SK-N-SH (cell line): ENCODE results near the gene NPAT. TPM values are rescaled to one million over a fixed set of nuclear protein-coding genes. Genes with fewer than 3 reads are reported as not detected.

Source experiments
- CTCF ChIA-PET: fragments of 300-600, 350-600 bp; formaldehyde crosslinking; extraction: SDS; loops from one replicate; lab custom pipeline; 2021; lab: Yijun Ruan, JAX
- POLR2A ChIA-PET: fragments of 350-600 bp; sonication (Branson Sonifier 250); formaldehyde crosslinking; extraction: SDS; loops from one replicate; lab custom pipeline; 2020; ENCODE audit warnings: antibody characterized with exemption, inconsistent platforms; lab: Yijun Ruan, JAX
- DNase-seq: peaks from one replicate; pipeline ENCODE4 v3.0.0; 2012
- H2AFZ ChIP-seq: fragments of 200-600 bp; sonication (generic); 2 replicates; pipeline ENCODE4 v1.8.1; 2016; ENCODE audit warnings: antibody characterized with exemption, mild to moderate bottlenecking, low read depth
- H3F3A ChIP-seq: fragments of 200-600 bp; sonication (generic); replicated peaks from 2 replicates; pipeline ENCODE3; 2016; ENCODE audit warnings: antibody characterized with exemption, mild to moderate bottlenecking; ENCODE audit not compliant: insufficient read depth
- H3K27ac ChIP-seq, 2 experiments: fragments of 200-500 bp in 1 of 2; fragments of 200-600 bp in 1 of 2; sonication (Bioruptor generic) in 1 of 2; sonication (generic), shearing (Covaris generic) in 1 of 2; 2 replicates each; pipeline versions ENCODE4 v1.5.1 to v1.6.1; 2014 to 2016; ENCODE audit warnings: low read depth in 2 of 2, inconsistent platforms in 1 of 2, low read length in 1 of 2, mild to moderate bottlenecking in 1 of 2, mixed read lengths in 1 of 2
- H3K27me3 ChIP-seq: fragments of 200-600 bp; sonication (generic), shearing (Covaris generic); 2 replicates; pipeline ENCODE4 v1.6.1; 2016; ENCODE audit warnings: mixed run types; ENCODE audit not compliant: insufficient read depth
- H3K36me3 ChIP-seq, 2 experiments: fragments of 200-500 bp in 1 of 2; fragments of 200-600 bp in 1 of 2; sonication (Bioruptor generic) in 1 of 2; sonication (generic) in 1 of 2; replicated peaks in 1 of 2; 2 replicates each; pipeline versions ENCODE3 to v1.5.1; 2014 to 2016; ENCODE audit warnings: low read length in 1 of 2, mild to moderate bottlenecking in 1 of 2; ENCODE audit not compliant: insufficient read depth in 2 of 2, control insufficient read depth in 1 of 2
- H3K4me1 ChIP-seq, 2 experiments: fragments of 200-500 bp in 1 of 2; fragments of 200-600 bp in 1 of 2; sonication (Bioruptor generic) in 1 of 2; sonication (generic), shearing (Covaris generic) in 1 of 2; 2 replicates each; pipeline versions ENCODE4 v1.5.1 to v1.6.1; 2014 to 2016; ENCODE audit warnings: low read depth in 1 of 2, low read length in 1 of 2, mixed run types in 1 of 2; ENCODE audit not compliant: insufficient read depth in 2 of 2, control insufficient read depth in 1 of 2
- H3K4me2 ChIP-seq: fragments of 200-600 bp; sonication (generic), shearing (Covaris generic); 2 replicates; pipeline ENCODE4 v1.6.1; 2017; ENCODE audit warnings: mixed run types
- H3K4me3 ChIP-seq, 2 experiments: fragments of 200-500 bp in 1 of 2; fragments of 200-600 bp in 1 of 2; sonication (Bioruptor generic) in 1 of 2; sonication (generic), shearing (Covaris generic) in 1 of 2; 2 replicates each; pipeline versions ENCODE4 v1.5.1 to v1.8.1; 2014 to 2016; ENCODE audit warnings: low read depth in 2 of 2, inconsistent platforms in 1 of 2, low read length in 1 of 2, mild to moderate bottlenecking in 1 of 2, mixed read lengths in 1 of 2, moderate library complexity in 1 of 2
- H3K79me2 ChIP-seq: fragments of 200-600 bp; sonication (generic); 2 replicates; pipeline ENCODE4 v1.8.1; 2017; ENCODE audit warnings: mild to moderate bottlenecking; ENCODE audit not compliant: insufficient read depth
- H3K9ac ChIP-seq: fragments of 200-600 bp; sonication (generic); 2 replicates; pipeline ENCODE4 v1.6.1; 2017; ENCODE audit warnings: mixed run types
- H3K9me2 ChIP-seq: fragments of 200-600 bp; sonication (generic); 2 replicates; pipeline ENCODE4 v1.6.1; 2017; ENCODE audit warnings: mixed run types
- H3K9me3 ChIP-seq: fragments of 200-600 bp; sonication (generic); 2 replicates; pipeline ENCODE4 v1.6.1; 2017; ENCODE audit warnings: mixed run types, mild to moderate bottlenecking, moderate library complexity
- H4K20me1 ChIP-seq: fragments of 200-600 bp; sonication (generic); 2 replicates; pipeline ENCODE4 v1.6.1; 2017; ENCODE audit warnings: mild to moderate bottlenecking, mixed run types; ENCODE audit not compliant: insufficient read depth
- CTCF ChIP-seq: fragments of 200-600 bp; sonication (generic); IDR thresholded peaks from 2 replicates; pipeline ENCODE4 v1.6.1; 2017; ENCODE audit warnings: antibody characterized with exemption, mild to moderate bottlenecking, moderate library complexity
- ELF1 ChIP-seq: IDR thresholded peaks from 2 replicates; pipeline ENCODE4 v1.4.0; 2012
- EP300 ChIP-seq, 2 experiments: IDR thresholded peaks; 2 replicates each; pipeline versions ENCODE4 v1.4.0 to v1.6.1; 2012; ENCODE audit warnings: borderline replicate concordance in 1 of 2, low read depth in 1 of 2, low read length in 1 of 2
- EZH2phosphoT487 ChIP-seq: fragments of 200-600 bp; sonication (generic); IDR thresholded peaks from 2 replicates; pipeline ENCODE4 v1.6.1; 2017; ENCODE audit warnings: low read depth, mixed run types, mild to moderate bottlenecking, antibody characterized with exemption, moderate library complexity, borderline replicate concordance
- FOSL2 ChIP-seq: IDR thresholded peaks from 2 replicates; pipeline ENCODE4 v1.4.0; 2012; ENCODE audit warnings: low read depth, mild to moderate bottlenecking, moderate library complexity, borderline replicate concordance
- FOXM1 ChIP-seq: IDR thresholded peaks from 2 replicates; pipeline ENCODE4 v1.4.0; 2012; ENCODE audit warnings: low read depth, mild to moderate bottlenecking
- GABPA ChIP-seq: IDR thresholded peaks from 2 replicates; pipeline ENCODE4 v1.4.0; 2012; ENCODE audit warnings: low read depth, mild to moderate bottlenecking
- GATA2 ChIP-seq: sonication (generic); formaldehyde crosslinking; IDR thresholded peaks from 2 replicates; pipeline ENCODE4 v1.5.0; 2020; ENCODE audit warnings: mild to moderate bottlenecking, missing genetic modification reagents
- JUND ChIP-seq: IDR thresholded peaks from 2 replicates; pipeline ENCODE4 v1.4.0; 2012
- NFIC ChIP-seq: IDR thresholded peaks from 2 replicates; pipeline ENCODE4 v1.4.0; 2012; ENCODE audit warnings: borderline replicate concordance
- NRF1 ChIP-seq: IDR thresholded peaks from 2 replicates; pipeline ENCODE4 v1.6.1; 2012; ENCODE audit warnings: low read depth, mild to moderate bottlenecking, low read length
- POLR2AphosphoS5 ChIP-seq: IDR thresholded peaks from 2 replicates; pipeline ENCODE4 v1.6.1; 2012; ENCODE audit warnings: low read depth, low read length
- RCOR1 ChIP-seq: fragments of 150-350 bp; IDR thresholded peaks from 2 replicates; pipeline ENCODE4 v1.6.1; 2017; ENCODE audit warnings: antibody characterized with exemption, low read length
- RFX5 ChIP-seq: IDR thresholded peaks from 2 replicates; pipeline ENCODE4 v1.6.1; 2012; ENCODE audit warnings: mild to moderate bottlenecking, improper control_type of control experiment, low read length
- SMC3 ChIP-seq: IDR thresholded peaks from 2 replicates; pipeline ENCODE4 v1.6.1; 2012; ENCODE audit warnings: low read depth, low read length, improper control_type of control experiment
- TCF12 ChIP-seq: IDR thresholded peaks from 2 replicates; pipeline ENCODE4 v1.4.0; 2012
- YY1 ChIP-seq: IDR thresholded peaks from 2 replicates; pipeline ENCODE4 v1.4.0; 2012; ENCODE audit warnings: low read depth, mild to moderate bottlenecking
- WGBS: methylation state at CpG from one replicate; pipeline ENCODE4 v1.1.6; 2017; ENCODE audit warnings: low lambda C conversion rate; 5-methylcytosine and 5-hydroxymethylcytosine counted together
- polyA plus RNA-seq, 3 experiments: library from polyadenylated mRNA; depleted of rRNA; stranded (reverse); fragments of >200 nt; gene quantifications; 2 replicates each; pipeline ENCODE4 v1.2.3, GENCODE V29; 2012
- TF ChIP-seq, protein P1 (sequence below): IDR thresholded peaks from 2 replicates; pipeline ENCODE4 v1.4.0; 2012; ENCODE audit warnings: low read depth
- TF ChIP-seq, protein P2 (sequence below): IDR thresholded peaks from 2 replicates; pipeline ENCODE4 v1.4.0; 2012; ENCODE audit warnings: low read depth, borderline replicate concordance
- TF ChIP-seq, protein P3 (sequence below): fragments of 150-350 bp; IDR thresholded peaks from 2 replicates; pipeline ENCODE4 v1.6.1; 2016; ENCODE audit warnings: mild to moderate bottlenecking, low read depth, low read length

The NPAT gene
- polyA plus RNA-seq, 1 of the 3 experiments (the other 2 are of a cell fraction) = 2.1 TPM

- peaks cover 16% of the 10 kb centered on the region; the same call in 1 of the 2 replicates for H3K9me3 ChIP-seq
- no peaks in the 10 kb centered on the region for H4K20me1 ChIP-seq
- no peak overlapping the region for H3K27ac ChIP-seq
- no peak for DNase-seq
- H3K4me1 ChIP-seq = no peaks in the 10 kb centered on the region
- H3K27me3 ChIP-seq = no peaks in the 10 kb centered on the region
- H3K9ac ChIP-seq = no peak overlapping the region
- CTCF ChIA-PET = interaction anchor here (0.6 kb wide), 1 partner anchor 147 kb away, joined by 3 read pairs; no protein-coding TSS in a partner anchor
- no peaks in the 10 kb centered on the region for H3K9me2 ChIP-seq
- H3K4me2 ChIP-seq = no peak overlapping the region
- no peak overlapping the region for H2AFZ ChIP-seq
- 96% methylated on average over 9 of the region's 9 CpGs for WGBS
- TF ChIP-seq SMC3 = no peak
- TF ChIP-seq ELF1 = no peak
- TF ChIP-seq TCF12 = no peak
- no peak for TF ChIP-seq GABPA
- TF ChIP-seq, protein P1, sequence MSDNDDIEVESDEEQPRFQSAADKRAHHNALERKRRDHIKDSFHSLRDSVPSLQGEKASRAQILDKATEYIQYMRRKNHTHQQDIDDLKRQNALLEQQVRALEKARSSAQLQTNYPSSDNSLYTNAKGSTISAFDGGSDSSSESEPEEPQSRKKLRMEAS = no peak
- TF ChIP-seq, protein P2, sequence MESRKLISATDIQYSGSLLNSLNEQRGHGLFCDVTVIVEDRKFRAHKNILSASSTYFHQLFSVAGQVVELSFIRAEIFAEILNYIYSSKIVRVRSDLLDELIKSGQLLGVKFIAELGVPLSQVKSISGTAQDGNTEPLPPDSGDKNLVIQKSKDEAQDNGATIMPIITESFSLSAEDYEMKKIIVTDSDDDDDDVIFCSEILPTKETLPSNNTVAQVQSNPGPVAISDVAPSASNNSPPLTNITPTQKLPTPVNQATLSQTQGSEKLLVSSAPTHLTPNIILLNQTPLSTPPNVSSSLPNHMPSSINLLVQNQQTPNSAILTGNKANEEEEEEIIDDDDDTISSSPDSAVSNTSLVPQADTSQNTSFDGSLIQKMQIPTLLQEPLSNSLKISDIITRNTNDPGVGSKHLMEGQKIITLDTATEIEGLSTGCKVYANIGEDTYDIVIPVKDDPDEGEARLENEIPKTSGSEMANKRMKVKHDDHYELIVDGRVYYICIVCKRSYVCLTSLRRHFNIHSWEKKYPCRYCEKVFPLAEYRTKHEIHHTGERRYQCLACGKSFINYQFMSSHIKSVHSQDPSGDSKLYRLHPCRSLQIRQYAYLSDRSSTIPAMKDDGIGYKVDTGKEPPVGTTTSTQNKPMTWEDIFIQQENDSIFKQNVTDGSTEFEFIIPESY = no peak
- no peak for TF ChIP-seq FOXM1
- TF ChIP-seq RFX5 = no peak
- TF ChIP-seq FOSL2 = no peak
- TF ChIP-seq YY1 = no peak
- TF ChIP-seq NRF1 = no peak
- no peak for TF ChIP-seq RCOR1
- no peak for TF ChIP-seq CTCF
- no peak for TF ChIP-seq EP300 (IDR thresholded peaks at IDR 0.05; ENCODE audit: borderline replicate concordance in 1 of 2, low read depth in 1 of 2, low read length in 1 of 2)
- TF ChIP-seq, protein P3, sequence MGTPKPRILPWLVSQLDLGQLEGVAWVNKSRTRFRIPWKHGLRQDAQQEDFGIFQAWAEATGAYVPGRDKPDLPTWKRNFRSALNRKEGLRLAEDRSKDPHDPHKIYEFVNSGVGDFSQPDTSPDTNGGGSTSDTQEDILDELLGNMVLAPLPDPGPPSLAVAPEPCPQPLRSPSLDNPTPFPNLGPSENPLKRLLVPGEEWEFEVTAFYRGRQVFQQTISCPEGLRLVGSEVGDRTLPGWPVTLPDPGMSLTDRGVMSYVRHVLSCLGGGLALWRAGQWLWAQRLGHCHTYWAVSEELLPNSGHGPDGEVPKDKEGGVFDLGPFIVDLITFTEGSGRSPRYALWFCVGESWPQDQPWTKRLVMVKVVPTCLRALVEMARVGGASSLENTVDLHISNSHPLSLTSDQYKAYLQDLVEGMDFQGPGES = no peak
- no peak for TF ChIP-seq NFIC
- no peak for TF ChIP-seq GATA2 (CRISPR knock-in tag)
- TF ChIP-seq POLR2AphosphoS5 = no peak
- no peak for TF ChIP-seq EZH2phosphoT487
- no peak for TF ChIP-seq JUND
- no peaks in the 10 kb centered on the region for H3F3A ChIP-seq
- POLR2A ChIA-PET = no interaction called here
- no peak overlapping the region; a peak in 1 of 4 replicates for H3K4me3 ChIP-seq
- peaks cover 43 to 50% of the 10 kb centered on the region in 2 experiments for H3K36me3 ChIP-seq
- H3K79me2 ChIP-seq = peaks cover 64% of the 10 kb centered on the region
Observed at GRCh38 chr11:108204376-108204775, 18.1 kb downstream of the NPAT start.
